PC-3 (cell line): ENCODE measurements around the gene PODN.

Experiments used
- CTCF ChIP-seq: fragments of 300-600 bp; sonication (generic); conservative IDR thresholded peaks from 2 replicates; pipeline ENCODE4 v1.5.1; 2017; ENCODE audit warnings: antibody characterized with exemption, low read depth, mild to moderate bottlenecking, low read length
- EZH2 ChIP-seq: fragments of 300-600 bp; sonication (generic); IDR thresholded peaks from one replicate; pipeline ENCODE4 v1.6.1; 2017; ENCODE audit warnings: antibody characterized with exemption, mild to moderate bottlenecking, low read length; ENCODE audit not compliant: unreplicated experiment
- EZH2phosphoT487 ChIP-seq: fragments of 300-600 bp; sonication (generic); IDR thresholded peaks from 2 replicates; pipeline ENCODE4 v1.6.1; 2018; ENCODE audit warnings: mild to moderate bottlenecking, antibody characterized with exemption, low read length, borderline replicate concordance

- TF ChIP-seq EZH2 (no peak), EZH2phosphoT487 (no peak), CTCF (no peak)
These were observed 12.9 kb upstream of the PODN start for GRCh38 chr1:53048960-53049573.
